T-helper 2 cell treated with Interferon-gamma antibody and Interleukin-4, amounts not matched to agents 5 μg/mL and 100 μg/mL, for 36 hours (primary cell): Measurements from ENCODE around the gene MARK4.
A peak's percentile ranks its signal among the peaks of the same experiment; 100 is the strongest.

Source experiments
- DNase-seq: peaks from one replicate; pipeline ENCODE4 v3.0.0; 2021; ENCODE audit warnings: low spot score
- H3K27ac Mint-ChIP-seq: one replicate; pipeline ENCODE4 v1.8.0; 2021; ENCODE audit warnings: mild to moderate bottlenecking, mixed read lengths
- H3K27me3 Mint-ChIP-seq: one replicate; pipeline ENCODE4 v1.8.0; 2021; ENCODE audit warnings: low read depth, mixed read lengths
- H3K36me3 Mint-ChIP-seq: one replicate; pipeline ENCODE4 v1.8.0; 2021; ENCODE audit warnings: low read depth, mixed read lengths
- H3K4me1 Mint-ChIP-seq: one replicate; pipeline ENCODE4 v1.8.0; 2021; ENCODE audit warnings: low read depth, mixed read lengths
- H3K4me3 Mint-ChIP-seq: one replicate; pipeline ENCODE4 v1.8.0; 2022; ENCODE audit warnings: mild to moderate bottlenecking, moderate library complexity, mixed read lengths
- H3K9me3 Mint-ChIP-seq: one replicate; pipeline ENCODE4 v1.8.0; 2021; ENCODE audit warnings: mixed read lengths

The MARK4 gene

DNA sequence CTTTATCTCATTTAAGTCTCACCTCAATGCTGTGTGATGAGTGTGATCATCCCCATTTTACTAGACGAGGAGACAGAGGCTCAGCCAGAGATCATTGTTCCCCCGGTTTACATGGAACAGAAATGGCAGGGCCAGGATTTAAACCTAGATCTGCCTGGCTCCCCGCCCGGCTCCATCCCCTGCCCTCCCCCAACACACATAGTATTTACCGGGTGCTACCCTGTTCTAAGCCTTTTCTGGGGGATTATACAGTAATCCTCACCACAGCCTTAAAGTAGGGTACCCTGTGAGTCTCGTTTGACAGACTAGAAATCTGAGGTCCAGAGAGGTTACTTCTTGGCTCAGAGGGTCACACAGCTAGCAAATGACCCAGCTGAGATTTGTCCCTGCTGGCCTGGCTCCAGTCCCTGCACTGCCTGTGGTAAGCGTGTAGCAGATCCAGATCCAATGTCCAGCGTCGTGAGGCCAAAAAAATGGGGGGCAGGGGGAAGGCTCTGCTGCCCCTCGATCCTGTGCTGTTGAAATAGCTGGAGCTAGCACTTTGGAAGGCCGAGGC, 85.7 kb downstream of the MARK4 start:
- no peaks in the 10 kb centered on the region for H3K36me3 Mint-ChIP-seq
- DNase-seq: no peak
- H3K9me3 Mint-ChIP-seq: no peaks in the 10 kb centered on the region
- no peak overlapping the region for H3K27ac Mint-ChIP-seq
- H3K4me1 Mint-ChIP-seq: peaks cover 7% of the 10 kb centered on the region
- H3K27me3 Mint-ChIP-seq: peaks cover 11% of the 10 kb centered on the region
- H3K4me3 Mint-ChIP-seq: no peak overlapping the region

DNA sequence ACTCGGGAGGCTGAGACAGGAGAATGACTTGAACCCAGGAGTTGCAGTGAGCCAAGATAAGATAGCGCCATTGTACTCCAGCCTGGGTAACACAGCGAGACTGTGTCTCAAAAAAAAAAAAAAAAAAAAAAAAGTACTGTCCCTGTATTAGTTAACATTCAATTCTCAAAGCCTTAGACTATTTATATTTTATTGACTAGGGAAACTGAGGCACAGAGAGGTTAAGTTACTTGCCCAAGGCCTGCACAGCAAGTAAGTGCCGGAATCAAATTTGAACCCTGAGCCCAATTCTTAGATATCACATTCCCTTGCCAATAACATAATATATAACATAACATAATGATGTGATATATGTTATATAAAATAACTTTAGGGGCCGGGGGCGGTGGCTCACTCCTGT, 88.6 kb downstream of the MARK4 start:
- Mint-ChIP-seq H3K4me3 (peak overlapping the region; percentile 55), H3K4me1 (peaks cover 7% of the 10 kb centered on the region)

GRCh38 chr19:45340232-45340898, 89.3 kb downstream of the MARK4 start, which contains the start of gene KLC3:
KLC3 (plus strand) TSS chr19:45340750; CDS start chr19:45345542, 4,792 bp downstream.
- Mint-ChIP-seq H3K27ac (no peak within 1 kb of the TSS), H3K4me1 (peaks cover 7% of the 10 kb centered on the region), H3K36me3 (no peaks in the 10 kb centered on the region), H3K27me3 (peaks cover 13% of the 10 kb centered on the region), H3K4me3 (peak within 1 kb of the TSS; percentile 55), H3K9me3 (no peaks in the 10 kb centered on the region)
- peak; percentile 36 for DNase-seq

More for the DNA sequence above, 88.6 kb downstream of the MARK4 start:
- Mint-ChIP-seq H3K9me3 (no peaks in the 10 kb centered on the region), H3K27ac (no peak overlapping the region), H3K36me3 (no peaks in the 10 kb centered on the region), H3K27me3 (peaks cover 13% of the 10 kb centered on the region)
- DNase-seq: no peak

DNA sequence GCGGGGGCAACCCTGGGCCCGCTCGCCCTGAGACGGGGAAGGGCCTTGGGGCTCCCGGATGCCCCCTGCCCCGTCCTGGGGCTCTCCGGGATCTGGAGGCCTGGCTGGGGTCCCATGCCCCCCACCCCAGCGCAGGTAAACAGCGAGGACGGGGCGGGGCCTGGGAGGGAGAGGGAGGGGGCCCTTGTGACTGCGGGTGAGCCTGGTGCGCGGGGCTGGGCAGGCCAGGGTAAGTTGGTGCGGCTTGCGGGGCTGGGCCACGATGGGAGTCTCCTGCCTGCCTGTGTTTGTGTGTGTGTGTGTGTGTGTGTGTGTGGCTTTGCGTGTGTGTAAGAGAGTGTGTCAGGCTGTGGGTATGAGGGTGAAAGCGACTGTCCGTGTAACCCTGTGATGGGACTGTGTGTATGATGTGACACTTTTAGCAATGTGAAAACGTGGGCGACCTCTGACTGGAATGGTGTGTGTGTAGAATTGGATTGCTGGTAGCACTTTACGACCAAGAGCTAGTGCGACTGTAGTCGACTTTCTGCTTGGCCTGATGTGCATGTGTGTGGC, 89.9 kb downstream of the MARK4 start:
- H3K27me3 Mint-ChIP-seq: peaks cover 13% of the 10 kb centered on the region
- H3K4me3 Mint-ChIP-seq: no peak overlapping the region

DNA sequence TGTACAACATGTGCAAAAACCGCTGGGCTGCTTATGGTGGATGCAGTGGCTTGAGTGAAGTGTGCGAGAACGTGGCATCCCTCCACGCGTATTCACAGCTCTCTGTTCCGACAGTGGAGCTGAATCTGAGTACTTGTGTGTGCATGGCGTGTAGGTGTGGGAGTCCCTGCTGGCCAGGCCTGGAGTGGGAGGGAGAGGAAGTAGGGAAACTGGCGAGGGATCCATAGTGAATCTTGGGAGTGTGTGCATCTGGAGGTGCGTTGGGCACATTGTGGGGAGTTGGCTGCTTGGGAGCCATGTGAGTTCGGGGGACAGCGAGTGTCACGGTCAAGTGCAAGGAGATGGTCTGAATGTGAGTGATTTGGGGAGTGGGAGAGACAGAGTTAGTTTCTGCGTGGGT, 91.8 kb downstream of the MARK4 start:
- Mint-ChIP-seq H3K36me3 (no peaks in the 10 kb centered on the region), H3K27me3 (peaks cover 9% of the 10 kb centered on the region), H3K27ac (no peak overlapping the region), H3K9me3 (no peaks in the 10 kb centered on the region), H3K4me3 (no peak overlapping the region), H3K4me1 (peaks cover 7% of the 10 kb centered on the region)
- DNase-seq: no peak

More for the DNA sequence above, 89.9 kb downstream of the MARK4 start:
- Mint-ChIP-seq H3K9me3 (no peaks in the 10 kb centered on the region), H3K36me3 (no peaks in the 10 kb centered on the region), H3K27ac (no peak overlapping the region), H3K4me1 (peaks cover 7% of the 10 kb centered on the region)
- DNase-seq: no peak

GRCh38 chr19:45344621-45345505, 93.8 kb downstream of the MARK4 start:
- peaks cover 6% of the 10 kb centered on the region for H3K27me3 Mint-ChIP-seq
- H3K27ac Mint-ChIP-seq: no peak overlapping the region
- no peaks in the 10 kb centered on the region for H3K36me3 Mint-ChIP-seq
- no peak for DNase-seq
- H3K9me3 Mint-ChIP-seq: no peaks in the 10 kb centered on the region
- peaks cover 2% of the 10 kb centered on the region for H3K4me1 Mint-ChIP-seq
- no peak overlapping the region for H3K4me3 Mint-ChIP-seq

- DNase-seq: no peak
- Mint-ChIP-seq H3K4me1 (no peaks in the 10 kb centered on the region), H3K36me3 (no peaks in the 10 kb centered on the region), H3K27ac (no peak overlapping the region), H3K27me3 (peaks cover 2% of the 10 kb centered on the region), H3K4me3 (no peak overlapping the region), H3K9me3 (no peaks in the 10 kb centered on the region)
Measured at GRCh38 chr19:45345506-45345860, 94.4 kb downstream of the MARK4 start.

- DNase-seq: no peak
- Mint-ChIP-seq H3K27ac (no peak overlapping the region), H3K36me3 (peaks cover 3% of the 10 kb centered on the region), H3K9me3 (no peaks in the 10 kb centered on the region), H3K4me1 (no peaks in the 10 kb centered on the region), H3K4me3 (no peak overlapping the region), H3K27me3 (peaks cover 2% of the 10 kb centered on the region)
Measured at GRCh38 chr19:45346449-45346848, 95.4 kb downstream of the MARK4 start.

- Mint-ChIP-seq H3K4me3 (no peak overlapping the region), H3K4me1 (no peaks in the 10 kb centered on the region), H3K27ac (no peak overlapping the region), H3K36me3 (peaks cover 3% of the 10 kb centered on the region), H3K27me3 (peaks cover 2% of the 10 kb centered on the region), H3K9me3 (no peaks in the 10 kb centered on the region)
- DNase-seq: no peak
Measured at GRCh38 chr19:45347570-45348366, 96.7 kb downstream of the MARK4 start.

DNA sequence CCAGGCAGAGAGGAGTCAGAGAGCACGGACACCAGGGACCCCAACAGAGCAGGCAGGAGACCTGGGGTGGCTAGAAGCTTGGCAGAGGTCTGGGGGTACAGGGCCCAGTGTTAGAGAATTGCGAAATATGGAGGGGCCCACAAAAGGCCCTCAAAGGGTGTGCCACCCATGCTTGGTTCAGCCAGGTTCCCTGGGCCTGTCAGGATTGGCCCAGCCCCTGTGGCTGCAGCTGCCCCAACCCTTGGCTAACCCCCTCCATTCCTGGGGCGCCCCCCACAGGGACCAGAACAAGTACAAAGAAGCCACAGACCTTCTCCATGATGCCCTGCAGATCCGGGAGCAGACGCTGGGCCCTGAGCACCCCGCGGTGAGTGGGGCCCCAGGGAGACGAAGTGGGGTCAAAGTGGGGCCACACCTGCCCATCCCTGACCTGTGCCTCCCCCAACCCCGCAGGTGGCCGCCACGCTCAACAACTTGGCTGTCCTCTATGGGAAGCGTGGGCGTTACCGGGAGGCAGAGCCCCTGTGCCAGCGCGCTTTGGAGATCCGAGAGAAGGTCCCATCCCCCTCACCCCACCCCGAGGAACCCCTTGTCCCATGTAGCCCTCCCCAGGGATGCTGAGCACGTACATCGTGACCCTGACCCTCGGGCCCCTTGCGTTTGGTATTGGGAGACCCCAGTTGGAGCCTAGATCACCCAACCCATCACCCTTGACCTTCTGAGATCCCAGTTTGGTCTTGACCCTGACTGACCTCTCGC, 97.5 kb downstream of the MARK4 start:
- Mint-ChIP-seq H3K27ac (no peak overlapping the region), H3K27me3 (peaks cover 2% of the 10 kb centered on the region), H3K4me3 (no peak overlapping the region), H3K36me3 (peaks cover 6% of the 10 kb centered on the region), H3K4me1 (no peaks in the 10 kb centered on the region), H3K9me3 (no peaks in the 10 kb centered on the region)
- no peak for DNase-seq

DNA sequence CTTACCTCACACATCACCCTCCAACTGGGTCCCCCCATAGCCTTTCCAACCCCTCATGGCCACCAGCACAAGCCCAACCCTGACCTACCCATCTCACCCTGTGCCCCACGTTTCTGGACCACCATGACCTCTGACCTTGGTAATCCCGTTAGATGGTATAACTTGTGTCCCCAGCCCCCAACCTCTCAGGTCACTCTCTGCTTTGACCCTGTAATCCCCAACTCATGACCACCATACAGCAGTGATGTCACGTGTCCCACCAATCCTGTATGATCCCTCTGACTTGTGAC, 98.0 kb downstream of the MARK4 start:
- DNase-seq: no peak
- peaks cover 2% of the 10 kb centered on the region for H3K27me3 Mint-ChIP-seq
- H3K4me1 Mint-ChIP-seq: no peaks in the 10 kb centered on the region

GRCh38 chr19:45349430-45349941, 98.4 kb downstream of the MARK4 start:
- peaks cover 8% of the 10 kb centered on the region for H3K36me3 Mint-ChIP-seq
- no peaks in the 10 kb centered on the region for H3K9me3 Mint-ChIP-seq
- H3K4me1 Mint-ChIP-seq: no peaks in the 10 kb centered on the region
- no peak for DNase-seq
- H3K27me3 Mint-ChIP-seq: no peaks in the 10 kb centered on the region
- H3K27ac Mint-ChIP-seq: no peak overlapping the region
- H3K4me3 Mint-ChIP-seq: no peak overlapping the region

More for the DNA sequence above, 98.0 kb downstream of the MARK4 start:
- H3K27ac Mint-ChIP-seq: no peak overlapping the region
- no peak overlapping the region for H3K4me3 Mint-ChIP-seq
- H3K9me3 Mint-ChIP-seq: no peaks in the 10 kb centered on the region
- peaks cover 8% of the 10 kb centered on the region for H3K36me3 Mint-ChIP-seq
